A673 (cell line): Measurements from ENCODE around the gene TMEM236. TPM values are rescaled to one million over a fixed set of nuclear protein-coding genes. Genes with fewer than 3 reads are reported as not detected.
A peak's percentile ranks its signal among the peaks of the same experiment; 100 is the strongest.

ENCODE experiments used
- BruUV-seq: library from RNA; stranded (reverse); fragments of 400-500 nt; replicated peaks from 2 replicates; lab custom pipeline; 2021; lab: Mats Ljungman, UMichigan
- CTCF ChIA-PET: fragments of 300-600 bp; sonication (Branson Sonifier 250); formaldehyde crosslinking; loops from one replicate; lab custom pipeline; 2022; ENCODE audit warnings: antibody characterized with exemption; lab: Charles Lee
- POLR2A ChIA-PET: fragments of 300-600 bp; sonication (Branson Sonifier 250); formaldehyde crosslinking; loops from one replicate; lab custom pipeline; 2022; ENCODE audit warnings: antibody characterized with exemption; ENCODE audit not compliant: low non-redundant PET; lab: Charles Lee
- DNase-seq: peaks from one replicate; pipeline ENCODE4 v3.0.0-alpha.2; 2015; ENCODE audit warnings: low spot score
- H3K27ac ChIP-seq: fragments of 200-600 bp; sonication (generic); 2 replicates; pipeline ENCODE4 v1.5.1; 2016; ENCODE audit warnings: mixed run types, low read depth, mild to moderate bottlenecking, mixed read lengths, antibody characterized with exemption, low read length; ENCODE audit not compliant: poor library complexity, severe bottlenecking
- H3K27me3 ChIP-seq: fragments of 200-600 bp; sonication (generic); replicated peaks from 2 replicates; pipeline ENCODE4 v1.6.1; 2017; ENCODE audit warnings: mixed run types, low read depth, mild to moderate bottlenecking, mixed read lengths, antibody characterized with exemption, low read length; ENCODE audit not compliant: insufficient read depth, poor library complexity
- H3K36me3 ChIP-seq: fragments of 200-600 bp; sonication (generic); 2 replicates; pipeline ENCODE4 v1.6.1; 2016; ENCODE audit warnings: mixed run types, mild to moderate bottlenecking, mixed read lengths, antibody characterized with exemption, low read length; ENCODE audit not compliant: insufficient read depth, poor library complexity, severe bottlenecking
- H3K4me1 ChIP-seq: fragments of 200-600 bp; sonication (generic); 2 replicates; pipeline ENCODE4 v1.6.1; 2017; ENCODE audit warnings: mixed run types, mild to moderate bottlenecking, mixed read lengths, antibody characterized with exemption, low read length; ENCODE audit not compliant: insufficient read depth, poor library complexity, severe bottlenecking
- H3K4me3 ChIP-seq: fragments of 200-600 bp; sonication (generic); 2 replicates; pipeline ENCODE4 v1.5.1; 2016; ENCODE audit warnings: low read depth, mixed run types, mild to moderate bottlenecking, mixed read lengths, low read length; ENCODE audit not compliant: poor library complexity, severe bottlenecking
- H3K9me3 ChIP-seq: fragments of 200-600 bp; sonication (generic); 2 replicates; pipeline ENCODE4 v1.6.1; 2016; ENCODE audit warnings: mixed run types, low read depth, mild to moderate bottlenecking, mixed read lengths, antibody characterized with exemption, low read length; ENCODE audit not compliant: poor library complexity, severe bottlenecking
- CTCF ChIP-seq: fragments of 300-800, 200-600 bp; sonication (generic); conservative IDR thresholded peaks from 2 replicates; pipeline ENCODE4 v1.5.1; 2017; ENCODE audit warnings: low read depth, mild to moderate bottlenecking, antibody characterized with exemption, low read length, moderate library complexity, mixed read lengths
- EZH2 ChIP-seq: fragments of 200-600 bp; sonication (generic); IDR thresholded peaks from 2 replicates; pipeline ENCODE4 v1.6.1; 2017; ENCODE audit warnings: borderline replicate concordance, low read depth, mild to moderate bottlenecking, mixed read lengths, antibody characterized with exemption, low read length; ENCODE audit not compliant: poor library complexity, severe bottlenecking
- intact Hi-C: fragments of 100-400 bp; cut with micrococcal nuclease; formaldehyde crosslinking; loops from one replicate; pipeline ENCODE4 v1.10.0; 2022; ENCODE audit not compliant: unreplicated experiment
- total RNA-seq: library from RNA; stranded (reverse); gene quantifications from 2 replicates; pipeline ENCODE4 v1.2.3, GENCODE V29; 2021

The TMEM236 gene
- total RNA-seq, 1 experiment from 2014 or later, result 0.06 TPM

- intact Hi-C loops, result loop anchor here (5.0 to 10.0 kb wide), 2 partner anchors 477 to 916 kb away; no protein-coding TSS in a partner anchor
- Histone ChIP-seq H3K4me3 (no peak overlapping the region), H3K4me1 (peaks cover 4% of the 10 kb centered on the region), H3K27me3 (no peaks in the 10 kb centered on the region), H3K36me3 (no peaks in the 10 kb centered on the region), H3K27ac (no peak overlapping the region), H3K9me3 (no peaks in the 10 kb centered on the region)
- ChIA-PET CTCF (no interaction called here), POLR2A (no interaction called here)
- no peak for TF ChIP-seq EZH2
- no peak for TF ChIP-seq CTCF
- DNase-seq, result no peak
- no TSS peak for BruUV-seq
These were observed 11.3 kb upstream of the TMEM236 start for GRCh38 chr10:17740668-17741067.

- H3K27ac ChIP-seq, result no peak overlapping the region
- no peaks in the 10 kb centered on the region for H3K27me3 ChIP-seq
- H3K36me3 ChIP-seq, result no peaks in the 10 kb centered on the region
- H3K9me3 ChIP-seq, result no peaks in the 10 kb centered on the region
- BruUV-seq, result no TSS peak
- DNase-seq, result peak; percentile 79
- intact Hi-C loops, result loop anchor here (1.0 to 10.0 kb wide), 3 partner anchors 136 to 918 kb away; no protein-coding TSS in a partner anchor
- peak; percentile 81 for TF ChIP-seq CTCF
- TF ChIP-seq EZH2, result no peak
- POLR2A ChIA-PET, result no interaction called here
- peaks cover 4% of the 10 kb centered on the region for H3K4me1 ChIP-seq
- CTCF ChIA-PET, result no interaction called here
- H3K4me3 ChIP-seq, result no peak overlapping the region
These were observed 9.1 kb upstream of the TMEM236 start for GRCh38 chr10:17742918-17743317.

GRCh38 chr10:17743437-17743836 lies 8.6 kb upstream of the TMEM236 start:
- TF ChIP-seq CTCF (no peak), EZH2 (no peak)
- Histone ChIP-seq H3K27me3 (no peaks in the 10 kb centered on the region), H3K36me3 (no peaks in the 10 kb centered on the region), H3K27ac (no peak overlapping the region), H3K9me3 (no peaks in the 10 kb centered on the region), H3K4me1 (peaks cover 4% of the 10 kb centered on the region), H3K4me3 (no peak overlapping the region)
- POLR2A ChIA-PET, result no interaction called here
- intact Hi-C loops, result loop anchor here (1.0 to 10.0 kb wide), 3 partner anchors 136 to 919 kb away; no protein-coding TSS in a partner anchor
- CTCF ChIA-PET, result interaction anchor here (0.7 kb wide), 1 partner anchor 473 kb away, joined by 3 read pairs; no protein-coding TSS in a partner anchor
- no TSS peak for BruUV-seq
- DNase-seq, result no peak
